D721Med (cell line): ENCODE data around the gene SUCLG2.

Source experiments
- DNase-seq: peaks from one replicate; pipeline ENCODE4 v3.0.0; 2011; ENCODE audit warnings: low spot score; ENCODE audit not compliant: insufficient read length
- FAIRE-seq: peaks from 2 replicates; lab custom pipeline; 2011; peaks lifted over from hg19 to GRCh38; lab: Jason Lieb, UNC
- TF ChIP-seq, protein P1 (sequence below): IDR thresholded peaks from 2 replicates; pipeline ENCODE4 v1.5.1; 2012; ENCODE audit warnings: mild to moderate bottlenecking, control low read depth; ENCODE audit not compliant: insufficient read depth; ENCODE audit errors: missing control alignments

Gene SUCLG2

DNA sequence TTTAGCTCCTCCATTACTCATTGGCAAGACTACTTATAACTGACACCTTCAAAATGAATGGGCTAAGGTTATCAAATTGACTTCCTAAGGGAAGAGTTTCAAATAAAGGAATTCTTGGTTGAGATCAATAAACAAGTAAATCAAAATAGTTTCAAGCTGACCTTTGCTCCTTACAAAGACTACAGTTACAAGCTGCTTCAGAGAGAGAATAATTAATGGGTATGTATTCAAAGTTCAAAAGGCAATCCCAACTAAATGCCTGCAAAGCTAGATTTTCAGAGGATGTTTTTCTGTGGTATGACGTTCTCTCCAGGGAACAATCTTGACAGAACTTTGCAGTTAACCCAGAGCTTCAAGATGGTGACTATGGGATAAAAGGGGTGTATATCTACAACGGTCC, 153.7 kb downstream of the SUCLG2 start:
- TF ChIP-seq, protein P1, sequence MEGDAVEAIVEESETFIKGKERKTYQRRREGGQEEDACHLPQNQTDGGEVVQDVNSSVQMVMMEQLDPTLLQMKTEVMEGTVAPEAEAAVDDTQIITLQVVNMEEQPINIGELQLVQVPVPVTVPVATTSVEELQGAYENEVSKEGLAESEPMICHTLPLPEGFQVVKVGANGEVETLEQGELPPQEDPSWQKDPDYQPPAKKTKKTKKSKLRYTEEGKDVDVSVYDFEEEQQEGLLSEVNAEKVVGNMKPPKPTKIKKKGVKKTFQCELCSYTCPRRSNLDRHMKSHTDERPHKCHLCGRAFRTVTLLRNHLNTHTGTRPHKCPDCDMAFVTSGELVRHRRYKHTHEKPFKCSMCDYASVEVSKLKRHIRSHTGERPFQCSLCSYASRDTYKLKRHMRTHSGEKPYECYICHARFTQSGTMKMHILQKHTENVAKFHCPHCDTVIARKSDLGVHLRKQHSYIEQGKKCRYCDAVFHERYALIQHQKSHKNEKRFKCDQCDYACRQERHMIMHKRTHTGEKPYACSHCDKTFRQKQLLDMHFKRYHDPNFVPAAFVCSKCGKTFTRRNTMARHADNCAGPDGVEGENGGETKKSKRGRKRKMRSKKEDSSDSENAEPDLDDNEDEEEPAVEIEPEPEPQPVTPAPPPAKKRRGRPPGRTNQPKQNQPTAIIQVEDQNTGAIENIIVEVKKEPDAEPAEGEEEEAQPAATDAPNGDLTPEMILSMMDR: no peak
- DNase-seq: no peak
- FAIRE-seq: no peak

DNA sequence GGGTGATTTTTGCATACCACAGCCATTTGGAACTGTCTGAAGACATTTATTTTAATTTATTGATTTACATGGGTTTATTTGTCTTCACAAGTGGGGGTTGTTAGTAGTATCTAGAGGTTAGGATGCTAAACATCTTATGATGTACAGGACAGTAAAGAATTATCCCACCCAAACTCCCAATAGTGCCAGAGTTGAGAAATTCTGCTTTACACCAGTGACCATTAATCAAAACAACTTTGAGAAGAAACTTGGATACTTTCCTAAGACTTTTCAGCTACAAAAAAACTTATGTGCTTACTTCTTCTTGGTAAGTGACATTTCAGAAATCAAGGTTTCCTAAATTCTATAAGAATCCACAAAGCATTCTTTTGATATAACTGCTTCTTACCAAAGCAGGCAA, 156.7 kb downstream of the SUCLG2 start:
- DNase-seq (no peak), FAIRE-seq (no peak)
- TF ChIP-seq, protein P1: no peak

DNA sequence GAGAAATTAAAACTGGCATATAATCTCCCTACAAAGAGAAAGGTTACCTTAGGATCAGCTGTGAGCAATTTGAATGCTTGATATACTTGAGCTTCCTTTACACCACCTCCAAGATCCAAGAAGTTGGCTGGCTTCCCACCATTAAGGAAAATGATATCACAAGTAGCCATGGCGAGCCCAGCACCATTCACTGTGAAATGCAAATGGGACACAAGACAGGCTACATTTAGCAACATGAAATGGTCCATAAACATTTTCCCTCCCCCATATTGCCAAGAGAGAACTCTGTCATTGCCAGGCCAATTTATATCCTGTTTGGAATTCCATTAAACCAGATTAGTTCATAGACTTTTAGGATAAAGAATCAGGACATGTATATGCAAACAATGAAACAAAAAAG, 158.7 kb downstream of the SUCLG2 start:
- FAIRE-seq: no peak
- no peak for DNase-seq
- TF ChIP-seq, protein P1: no peak

DNA sequence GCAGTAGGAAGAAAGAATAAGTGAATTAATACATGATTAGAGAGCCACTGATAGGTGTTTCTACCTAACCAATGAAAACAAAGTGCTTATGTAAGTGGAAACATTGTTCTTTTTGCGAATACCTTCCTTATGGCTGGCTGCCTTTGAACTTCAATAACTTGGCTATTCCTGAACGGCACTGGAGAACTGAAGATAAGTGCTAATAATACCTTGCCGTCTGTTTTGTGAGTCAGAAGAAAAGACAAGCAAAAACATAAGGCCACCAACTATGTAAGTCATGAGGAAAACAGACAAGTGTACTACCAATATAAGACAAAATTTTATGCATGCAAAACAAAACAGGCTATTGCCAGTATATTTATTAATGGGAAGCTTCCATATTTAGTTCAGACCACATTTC, 160.6 kb downstream of the SUCLG2 start:
- DNase-seq (no peak), FAIRE-seq (no peak)
- TF ChIP-seq, protein P1: no peak

DNA sequence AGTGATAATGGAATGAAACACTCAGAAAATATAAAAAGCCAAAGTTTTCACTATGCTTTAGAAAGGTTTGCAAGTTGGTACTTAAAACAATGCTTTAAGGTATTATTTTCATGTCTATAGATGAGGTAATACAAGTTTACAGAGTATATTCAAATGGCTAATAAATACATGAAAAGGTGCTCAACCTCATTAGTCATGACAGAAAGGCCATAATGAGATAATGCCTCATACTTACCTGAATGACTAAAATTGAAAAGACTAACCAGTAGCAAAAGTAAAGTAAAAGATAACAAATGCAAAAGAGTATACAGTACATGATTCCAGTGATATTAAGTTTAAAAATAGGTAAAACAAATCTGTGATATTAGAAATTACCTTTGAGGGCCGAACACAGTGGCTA, 163.8 kb downstream of the SUCLG2 start:
- FAIRE-seq (no peak), DNase-seq (no peak)

DNA sequence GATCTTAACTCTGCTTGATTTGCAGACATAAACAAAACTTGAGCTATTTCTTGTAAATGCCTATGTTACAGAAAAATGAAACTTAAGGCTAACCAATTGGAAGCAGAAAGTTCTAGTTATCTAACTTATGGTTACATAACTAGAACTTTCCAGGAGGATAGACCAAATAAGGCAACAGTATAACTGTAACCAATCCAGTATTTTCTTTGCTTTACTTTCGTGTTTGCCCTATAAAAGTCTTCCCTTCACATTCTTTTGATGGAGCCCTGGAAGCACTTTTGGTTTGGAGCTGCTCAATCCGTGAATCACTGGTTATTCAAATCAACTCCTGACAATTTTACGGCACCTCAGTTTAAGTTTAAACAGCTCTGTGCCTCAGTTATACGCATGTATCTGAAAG, 164.6 kb downstream of the SUCLG2 start:
- no peak for DNase-seq
- TF ChIP-seq, protein P1: no peak

More for the DNA sequence above, 163.8 kb downstream of the SUCLG2 start:
- TF ChIP-seq, protein P1: no peak

DNA sequence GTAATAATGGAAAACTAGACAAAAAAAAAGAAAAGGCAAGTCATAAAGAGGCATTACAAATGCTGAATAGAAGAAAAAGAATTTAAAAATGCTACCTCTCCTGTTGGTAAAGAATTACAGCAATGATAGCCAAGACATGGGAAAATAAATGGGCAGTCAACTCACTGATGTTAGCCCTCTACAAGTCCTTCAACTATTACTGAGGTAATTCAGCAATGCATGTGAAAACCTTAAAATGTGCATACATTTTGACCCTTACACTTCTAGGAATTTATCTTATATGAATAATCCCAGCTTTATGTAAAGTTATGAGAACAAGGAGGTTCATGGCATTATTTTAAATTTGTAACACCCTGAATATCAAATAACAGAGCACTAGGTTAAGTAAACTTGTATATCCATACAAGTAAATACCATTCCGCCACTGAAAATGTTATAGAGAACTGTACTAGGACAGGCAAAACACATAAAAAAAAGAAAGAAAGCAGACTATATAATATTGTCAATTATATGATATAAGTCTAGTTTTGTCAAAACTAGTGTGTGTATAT, 166.8 kb downstream of the SUCLG2 start:
- TF ChIP-seq, protein P1: no peak
- no peak for DNase-seq
- FAIRE-seq: no peak

More for the DNA sequence above, 164.6 kb downstream of the SUCLG2 start:
- no peak for FAIRE-seq
